GM12892 (cell line): ENCODE measurements around the gene ARHGAP26.

Source experiments
- POLR2A ChIP-seq: IDR thresholded peaks from 2 replicates; pipeline ENCODE4 v1.6.1; 2011; ENCODE audit warnings: low read depth, low read length, control low read depth
- TAF1 ChIP-seq: IDR thresholded peaks from 2 replicates; pipeline ENCODE4 v1.6.1; 2011; ENCODE audit warnings: low read depth, mild to moderate bottlenecking, control low read depth, low read length, borderline replicate concordance

GRCh38 chr5:142954455-142954854 is 184.3 kb downstream of the ARHGAP26 start:
- no peak for TF ChIP-seq POLR2A
- no peak for TF ChIP-seq TAF1
